Sciatic nerve (tissue), 2 donors: ENCODE measurements around the gene GYPC. TPM values are rescaled to one million over a fixed set of nuclear protein-coding genes. Genes with fewer than 3 reads are reported as not detected.
"Not testable (repeated sequence)": the region's sequence is repeated elsewhere in the genome, so short reads cannot be mapped to it uniquely, and the experiment has no call there.

Experiments used
- ATAC-seq: fragments of 200-7000 bp; cut with Tn5 transposase; one replicate; pipeline ENCODE4 v1.9.1; 2020; ENCODE audit warnings: mild to moderate bottlenecking, moderate library complexity
- DNase-seq: peaks from one replicate; pipeline ENCODE4 v3.0.0-alpha.2; 2020; ENCODE audit warnings: low spot score
- intact Hi-C: fragments of 100-400 bp; cut with DNase I; formaldehyde crosslinking; loops from one replicate; pipeline ENCODE4 v1.14.2; 2022
- total RNA-seq: library from RNA; stranded (reverse); fragmentation: NEBNext Ultra II Directional; extraction: Animal tissue kit (Norgen Biotek cat#: 25700); gene quantifications from one replicate; pipeline ENCODE4 v1.2.1, GENCODE V29; 2021
- donor health status: DM: no; HTN: no; CAD: no.
- donor health status: DM: no; HTN: no; CAD: no.

GYPC gene
- total RNA-seq, 1 donor from 2014 or later, result 89.2 TPM

- DNase-seq, intact Hi-C loops: not testable (repeated sequence)
These were observed 8.1 kb upstream of the GYPC start for GRCh38 chr2:126647714-126648344.

DNA sequence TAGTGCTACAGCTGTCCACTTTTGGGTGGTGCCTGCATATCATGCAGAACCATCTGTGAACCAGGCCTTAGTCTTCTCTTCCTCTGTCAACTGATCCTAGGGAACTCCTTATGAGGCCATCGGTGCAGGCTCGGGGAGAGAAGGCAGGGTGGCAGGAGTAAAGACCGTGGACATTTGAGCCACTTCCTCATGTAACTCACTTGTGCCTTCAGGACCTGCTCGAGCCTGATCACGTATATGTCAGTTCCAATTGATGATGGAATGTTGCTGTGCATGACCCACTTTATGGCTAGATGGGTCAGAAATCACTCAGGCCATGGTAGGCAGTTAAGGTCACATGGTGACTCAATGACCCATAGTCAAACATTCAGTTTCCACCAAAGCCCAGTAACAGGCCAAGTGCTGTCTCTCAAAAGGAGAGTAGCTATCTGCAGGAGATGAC lies 7.6 kb upstream of the GYPC start:
- DNase-seq, intact Hi-C loops, ATAC-seq: not testable (repeated sequence)

More at GRCh38 chr2:126647714-126648344, 8.1 kb upstream of the GYPC start:
- ATAC-seq, result not testable (repeated sequence)

DNA sequence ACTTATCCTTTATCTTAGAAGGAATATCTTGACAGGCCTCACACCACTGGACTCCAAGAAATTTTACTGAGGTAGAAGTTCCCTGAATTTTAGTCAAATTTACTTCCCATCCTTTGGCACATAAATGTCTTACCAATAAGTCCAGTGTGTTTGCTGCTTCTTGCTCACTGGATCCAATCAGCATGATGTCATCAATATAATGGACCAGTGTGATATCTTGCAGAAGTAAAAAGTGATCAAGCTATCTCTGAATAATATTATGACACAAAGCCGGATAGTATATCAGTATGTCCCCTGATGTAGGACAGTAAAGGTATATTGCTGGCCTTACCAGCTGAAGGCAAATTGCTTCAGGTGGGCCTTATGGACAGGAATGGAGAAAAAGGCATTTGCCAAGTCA lies 6.9 kb upstream of the GYPC start:
- DNase-seq (no peak), ATAC-seq (no peak)
- intact Hi-C loops, result no loop called here

GRCh38 chr2:126650994-126651393 lies 5.0 kb upstream of the GYPC start:
- no peak for DNase-seq
- no peak for ATAC-seq
- intact Hi-C loops, result no loop called here

GRCh38 chr2:126652323-126652891 lies 3.6 kb upstream of the GYPC start:
- intact Hi-C loops, result no loop called here
- DNase-seq (no peak), ATAC-seq (no peak)

DNA sequence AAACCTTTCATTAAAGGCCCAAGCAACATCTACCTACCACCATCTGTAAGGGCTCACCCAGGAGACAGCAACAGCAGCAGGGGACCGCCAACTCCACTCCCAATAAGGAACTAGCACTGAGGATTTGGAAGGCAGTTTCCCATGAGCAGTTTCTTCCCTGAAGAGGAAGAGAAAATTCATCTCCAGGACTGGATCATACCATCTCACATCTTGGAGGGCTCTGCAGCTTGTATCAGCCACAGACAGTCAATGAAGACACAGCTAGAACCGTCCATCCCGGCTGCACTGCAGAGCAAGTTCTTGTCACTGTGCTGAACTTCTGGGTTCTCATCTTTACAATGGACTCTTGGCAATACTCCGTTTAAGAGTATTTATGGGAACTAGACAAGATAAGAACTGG lies 2.8 kb upstream of the GYPC start:
- intact Hi-C loops, result no loop called here
- no peak for ATAC-seq
- DNase-seq, result no peak

- intact Hi-C loops, result no loop called here
- DNase-seq (no peak), ATAC-seq (no peak)
These were observed 2.2 kb upstream of the GYPC start for GRCh38 chr2:126653761-126654160.

DNA sequence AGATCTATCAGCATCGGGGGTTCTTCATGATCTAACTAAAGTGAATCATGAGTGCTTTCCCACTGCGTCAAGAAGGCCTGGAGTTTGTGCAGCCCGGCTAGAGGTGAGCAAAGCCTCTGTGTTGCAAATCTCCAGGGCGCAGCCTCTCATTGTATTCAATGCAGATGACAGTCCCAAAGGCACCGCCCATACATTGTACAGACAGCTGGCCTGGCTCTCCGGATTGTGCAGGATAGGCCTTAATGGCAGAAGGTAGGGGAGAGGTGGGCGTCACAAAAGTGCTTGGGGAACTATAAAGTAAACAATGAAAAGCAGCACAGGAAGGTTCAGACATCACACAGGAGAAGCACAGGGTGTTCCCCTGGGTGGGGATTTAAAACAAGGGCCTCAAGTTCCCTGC lies 907 bp upstream of the GYPC start:
- DNase-seq (no peak), ATAC-seq (no peak)
- intact Hi-C loops, result no loop called here

GRCh38 chr2:126656431-126657147 lies 631 bp downstream of the GYPC start:
- intact Hi-C loops, result no loop called here

DNA sequence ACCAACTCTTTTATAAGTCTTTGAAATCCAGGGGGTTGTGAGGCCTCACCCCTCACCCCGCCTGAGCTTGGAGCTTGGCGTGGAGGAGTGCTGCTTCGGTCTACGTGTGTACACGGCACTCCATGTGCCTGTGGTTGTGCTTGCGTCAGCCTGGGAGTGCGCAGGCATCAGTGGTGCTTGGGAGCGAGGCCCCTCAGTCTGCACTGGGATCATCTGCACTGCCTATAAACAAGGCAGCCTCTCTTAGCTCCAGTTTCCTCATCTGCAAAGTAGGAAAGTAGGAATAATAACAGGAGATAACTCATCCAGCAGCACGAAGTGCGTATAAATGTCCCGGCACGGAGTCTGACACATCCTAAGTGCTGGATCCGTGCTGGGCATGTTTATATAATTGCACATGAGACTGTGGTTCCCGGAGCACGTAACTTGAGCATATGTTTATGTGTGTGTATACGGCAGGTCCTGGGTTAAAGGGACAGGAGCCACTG lies 1.2 kb downstream of the GYPC start:
- DNase-seq (no peak), ATAC-seq (peak; percentile 81)
- intact Hi-C loops, result no loop called here

More at GRCh38 chr2:126656431-126657147, 631 bp downstream of the GYPC start:
- peak; percentile 74 for DNase-seq
- peak; percentile 32 for ATAC-seq

GRCh38 chr2:126657636-126658318 lies 1.8 kb downstream of the GYPC start:
- DNase-seq (peak; percentile 84), ATAC-seq (peak; percentile 79)
- intact Hi-C loops, result no loop called here

DNA sequence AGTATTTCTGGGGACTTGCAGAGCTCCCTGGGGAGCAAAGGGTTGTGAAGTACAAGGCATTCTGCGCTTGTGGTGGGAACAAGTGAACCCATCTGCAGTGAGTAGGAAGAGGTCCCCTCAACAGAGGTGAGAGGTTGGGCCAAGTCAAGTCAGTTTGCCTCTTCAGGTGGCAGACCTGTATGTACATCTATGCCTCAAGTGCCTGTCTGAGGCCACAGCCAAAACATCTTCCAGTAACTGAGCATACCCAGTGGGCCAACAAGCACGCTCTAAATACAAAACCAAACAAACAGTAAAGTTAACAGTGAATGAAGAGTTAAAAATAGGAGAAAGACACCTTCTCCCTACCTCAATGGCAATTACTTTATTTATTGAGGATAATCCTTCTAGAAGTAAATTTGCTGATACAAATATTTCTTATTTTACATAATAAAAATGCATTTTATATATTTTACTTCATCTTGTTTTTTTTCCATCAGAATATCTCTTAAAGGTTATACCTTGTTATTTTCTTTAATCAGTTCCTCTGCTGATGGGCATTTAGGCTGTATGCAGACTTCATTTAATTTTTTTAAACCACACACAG lies 2.5 kb downstream of the GYPC start:
- intact Hi-C loops, result no loop called here
- ATAC-seq (no peak), DNase-seq (no peak)

- peak; percentile 84 for DNase-seq
- ATAC-seq, result peak; percentile 57
- intact Hi-C loops, result no loop called here
These were observed 3.1 kb downstream of the GYPC start for GRCh38 chr2:126658905-126659561.

DNA sequence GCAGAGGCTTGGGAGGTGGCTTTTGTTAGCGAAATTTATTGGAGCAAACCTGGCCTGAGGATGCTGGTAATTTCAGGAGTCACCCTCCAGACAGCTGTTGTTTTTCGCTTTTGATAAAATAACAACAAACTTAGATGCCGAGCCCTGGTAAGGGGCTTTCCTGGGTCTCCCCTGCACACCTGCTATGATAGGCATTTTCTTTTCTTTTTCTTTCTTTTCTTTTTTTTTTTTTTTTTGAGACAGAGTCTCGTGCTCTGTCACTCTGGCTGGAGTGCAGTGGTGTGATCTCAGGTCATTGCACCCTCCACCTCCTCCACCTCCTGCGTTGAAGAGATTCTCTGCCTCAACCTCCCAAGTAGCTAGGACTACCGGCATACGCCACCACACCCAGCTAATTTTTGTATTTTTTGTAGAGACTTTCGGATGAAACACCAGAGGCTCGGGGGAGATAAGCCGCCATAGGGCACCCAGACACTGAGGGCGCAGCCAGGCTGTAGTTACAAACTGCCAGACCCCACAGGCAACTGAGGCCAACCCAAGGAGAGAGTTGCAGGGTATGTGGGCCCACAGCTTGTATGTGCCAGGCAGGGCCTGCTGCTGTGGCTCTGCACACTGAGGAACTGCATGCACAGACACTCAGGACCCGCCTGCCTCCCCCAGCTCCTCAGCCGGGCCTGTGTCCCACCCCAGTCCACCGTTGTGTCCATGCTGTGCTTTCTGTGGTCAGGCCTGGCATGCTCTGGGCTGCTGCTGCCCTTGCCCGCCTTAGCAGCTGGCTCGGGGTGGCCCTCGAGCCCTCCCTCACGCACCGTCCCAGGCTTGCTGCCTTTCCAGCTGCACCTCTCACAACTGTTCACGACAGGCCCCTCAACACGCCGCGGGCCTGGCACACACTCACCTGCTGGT lies 3.9 kb downstream of the GYPC start:
- intact Hi-C loops, result no loop called here
- DNase-seq (no peak), ATAC-seq (no peak)

DNA sequence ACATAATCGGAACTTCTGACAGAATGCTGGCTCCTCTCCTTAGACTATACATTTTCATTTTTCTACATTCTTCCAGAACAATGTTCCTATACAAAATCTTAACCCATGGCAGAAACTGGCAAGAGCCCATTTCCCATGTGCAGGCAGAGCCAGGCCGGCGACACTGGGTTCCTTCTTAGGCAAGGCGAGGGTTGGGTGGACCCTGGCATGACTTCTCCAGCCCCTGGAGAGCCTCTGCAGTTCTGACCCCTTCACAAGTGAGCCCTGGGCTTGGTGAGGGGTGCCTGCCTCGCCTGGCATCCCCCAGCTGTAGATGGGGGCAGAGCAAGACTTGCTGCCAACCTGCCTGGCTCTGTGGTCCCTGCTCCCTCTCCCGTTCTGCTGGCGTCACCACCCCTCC lies 5.0 kb downstream of the GYPC start:
- intact Hi-C loops, result no loop called here
- ATAC-seq (no peak), DNase-seq (no peak)

- ATAC-seq (no peak), DNase-seq (no peak)
- intact Hi-C loops, result no loop called here
These were observed 5.9 kb downstream of the GYPC start for GRCh38 chr2:126661702-126662500.

- no peak for ATAC-seq
- DNase-seq, result no peak
- intact Hi-C loops, result no loop called here
These were observed 6.7 kb downstream of the GYPC start for GRCh38 chr2:126662621-126663020.
